ENCODE measurements around the gene HDAC4.

The HDAC4 gene

GRCh38 chr2:239020541-239021041 lies 380.2 kb downstream of the HDAC4 start:
- DNase-seq, result no peak

GRCh38 chr2:239019183-239019581 lies 381.6 kb downstream of the HDAC4 start:
- no peak for DNase-seq

GRCh38 chr2:239018271-239019182 lies 382.3 kb downstream of the HDAC4 start:
- no peak for DNase-seq

GRCh38 chr2:239017491-239018098 lies 383.2 kb downstream of the HDAC4 start:
- no peak for DNase-seq

DNA sequence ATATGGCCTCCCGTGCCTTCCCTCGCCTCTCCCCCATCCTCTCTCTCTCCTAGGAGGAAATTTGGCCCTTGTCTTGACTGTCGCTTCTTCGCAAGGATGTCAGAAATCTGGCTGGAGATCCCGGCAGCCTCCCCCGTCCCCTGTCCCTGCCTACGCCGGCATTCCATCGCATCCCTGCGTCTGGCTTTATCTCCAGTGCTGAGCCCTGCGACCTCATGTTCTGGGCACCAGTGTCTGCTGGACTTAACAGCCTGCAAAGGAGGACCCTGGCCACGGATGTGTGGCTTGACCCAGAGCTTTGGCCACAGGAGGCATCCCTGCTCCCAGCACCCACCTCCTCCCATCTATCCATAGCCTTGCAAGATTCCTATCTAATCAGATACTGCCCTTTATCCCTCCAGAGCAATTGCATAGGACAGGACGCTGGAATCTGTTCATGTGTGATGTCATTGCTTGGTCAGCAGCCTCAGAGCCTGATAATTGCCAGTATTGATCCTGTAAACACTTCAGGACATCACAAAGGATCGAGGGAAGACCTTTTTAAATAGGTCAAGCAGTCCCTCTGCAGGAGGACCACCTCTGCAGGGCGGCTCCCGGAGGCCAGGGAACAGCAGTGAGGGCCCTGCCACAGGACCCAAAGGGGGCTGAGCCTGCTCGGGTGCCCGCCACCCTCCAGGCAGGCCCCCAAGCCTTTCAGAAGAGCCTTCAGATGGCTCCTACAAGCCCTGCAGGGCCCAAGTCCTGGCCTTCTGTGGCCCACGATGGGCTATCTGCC lies 384.7 kb downstream of the HDAC4 start:
- no peak for DNase-seq

DNA sequence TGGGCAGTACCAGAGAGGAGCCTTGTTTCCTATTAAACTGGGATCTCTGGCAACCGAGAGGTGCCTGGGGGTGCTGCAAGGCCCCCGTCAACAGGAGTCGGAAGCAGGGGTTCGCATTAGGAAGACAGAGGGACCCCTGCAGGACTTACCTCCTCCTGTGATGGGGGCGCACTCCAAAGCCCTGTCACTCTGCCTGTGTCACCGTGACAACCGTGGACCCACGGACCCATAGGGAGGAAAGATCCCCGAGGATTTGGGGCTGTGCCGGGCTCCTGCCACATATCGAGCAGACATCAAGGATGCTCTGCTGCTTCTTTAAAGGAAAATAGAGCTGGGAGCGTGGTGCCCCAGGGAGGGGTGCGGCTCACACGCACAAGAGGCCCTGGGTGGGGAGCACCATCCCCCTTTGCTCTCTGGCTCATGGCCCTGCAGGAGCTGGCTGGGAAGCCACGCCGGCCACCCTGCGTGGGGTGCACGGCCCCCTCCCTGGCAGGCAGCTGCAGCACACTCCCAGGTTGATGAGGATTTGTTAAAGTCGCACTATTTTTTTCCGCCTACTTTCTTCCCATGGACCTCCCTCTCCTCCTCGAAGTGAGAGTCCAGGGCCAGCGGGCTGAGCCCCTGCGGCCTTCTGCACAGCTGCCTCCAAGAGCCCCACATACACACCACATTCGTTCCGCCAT lies 385.5 kb downstream of the HDAC4 start:
- DNase-seq, result no peak

GRCh38 chr2:239014458-239015217 lies 386.2 kb downstream of the HDAC4 start:
- DNase-seq, result no peak

DNA sequence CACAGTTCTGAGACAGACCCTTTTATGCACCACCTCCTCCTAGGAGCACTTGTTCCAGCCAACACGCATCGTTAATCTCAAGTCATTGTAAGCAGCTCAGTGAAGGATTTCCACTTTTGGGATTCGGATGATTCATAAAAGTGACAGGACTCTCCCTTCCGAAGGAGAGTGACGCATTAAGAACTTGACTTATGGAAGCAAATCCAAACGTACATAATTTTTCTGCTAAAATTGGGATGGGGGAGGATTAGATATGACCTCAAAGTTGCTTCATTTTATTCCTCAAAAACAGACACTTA lies 387.2 kb downstream of the HDAC4 start:
- no peak for DNase-seq

DNA sequence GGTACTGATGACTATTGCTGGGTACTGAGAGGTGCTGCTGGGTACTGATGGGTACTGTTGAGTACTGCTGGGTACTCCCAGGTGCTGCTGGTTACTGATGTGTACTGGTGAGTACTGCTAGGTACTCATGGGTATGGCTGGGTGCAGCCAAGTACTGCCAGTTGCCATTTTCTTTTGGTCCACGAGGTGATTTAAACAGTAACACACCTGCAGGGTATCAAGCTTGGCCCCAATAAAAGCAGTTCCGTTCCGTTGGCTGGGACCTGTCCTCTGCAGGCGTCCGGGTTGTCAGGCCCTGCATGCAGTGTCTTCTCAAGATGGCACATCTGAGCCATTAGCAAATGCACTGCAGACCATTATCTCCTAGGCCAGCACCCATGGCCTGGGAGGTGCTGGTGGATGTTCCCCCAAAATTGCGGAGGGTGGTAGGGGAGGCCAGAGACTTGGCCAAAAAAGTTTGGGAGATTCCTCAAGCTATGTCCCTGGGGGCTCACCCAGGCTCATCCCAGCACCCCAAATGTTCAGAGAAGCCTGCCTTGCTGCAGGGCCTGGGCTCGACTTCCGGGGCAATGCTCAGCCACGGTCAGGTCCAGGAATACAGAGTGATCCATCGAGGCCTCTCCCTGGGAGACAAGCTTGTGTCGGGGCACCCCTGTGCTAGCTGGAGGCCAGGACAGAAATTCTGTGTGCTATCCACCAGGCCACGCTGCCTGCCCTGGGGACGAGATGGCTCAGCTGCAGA lies 387.7 kb downstream of the HDAC4 start:
- no peak for DNase-seq

- DNase-seq, result no peak
Observed at GRCh38 chr2:239012228-239012627, 388.6 kb downstream of the HDAC4 start.

GRCh38 chr2:239009589-239009961 lies 391.2 kb downstream of the HDAC4 start:
- no peak for DNase-seq

DNA sequence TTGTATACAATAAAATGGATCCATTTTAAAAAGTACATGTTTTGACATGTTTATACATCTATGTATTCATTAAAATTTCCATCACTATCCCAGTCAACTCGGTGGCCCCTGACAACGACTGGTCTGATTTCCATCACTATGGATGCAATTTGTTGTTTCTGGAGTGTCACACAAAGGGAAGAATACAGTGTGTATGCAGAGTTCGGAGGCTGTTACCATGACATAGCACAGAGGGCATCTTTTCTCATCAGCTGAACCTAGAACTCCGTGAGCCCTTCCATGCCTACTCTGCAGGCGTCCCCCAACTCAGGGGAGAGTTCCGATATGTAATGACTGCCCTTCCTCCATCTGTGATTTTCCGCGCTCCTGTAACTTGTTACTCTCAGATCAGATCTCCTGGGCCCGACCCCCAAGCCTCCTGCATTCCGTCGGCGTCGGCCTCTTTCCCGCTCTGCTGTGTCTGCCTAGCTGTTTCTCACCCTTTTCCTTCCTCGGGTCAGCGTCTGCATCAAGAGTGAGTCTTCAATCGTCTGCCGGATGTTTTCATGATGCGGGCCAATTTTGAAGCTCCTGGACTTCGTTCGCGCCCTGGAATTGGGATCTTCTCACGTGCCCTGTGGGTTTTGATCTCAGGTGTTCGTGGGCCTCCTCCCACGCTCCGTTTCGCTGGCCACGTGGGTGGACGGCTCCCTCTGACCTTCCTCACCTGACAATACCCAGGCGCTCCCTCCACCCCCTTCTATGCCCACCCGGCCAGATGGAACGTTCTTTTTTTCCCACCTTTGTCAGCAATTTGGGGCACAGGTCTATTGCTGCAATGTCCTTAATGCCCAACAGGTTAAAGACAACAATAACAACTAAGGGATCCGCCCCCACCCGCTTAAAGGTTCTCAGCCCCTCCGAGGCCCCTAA lies 391.9 kb downstream of the HDAC4 start:
- no peak for DNase-seq

GRCh38 chr2:239008004-239008403 lies 392.8 kb downstream of the HDAC4 start:
- no peak for DNase-seq

DNA sequence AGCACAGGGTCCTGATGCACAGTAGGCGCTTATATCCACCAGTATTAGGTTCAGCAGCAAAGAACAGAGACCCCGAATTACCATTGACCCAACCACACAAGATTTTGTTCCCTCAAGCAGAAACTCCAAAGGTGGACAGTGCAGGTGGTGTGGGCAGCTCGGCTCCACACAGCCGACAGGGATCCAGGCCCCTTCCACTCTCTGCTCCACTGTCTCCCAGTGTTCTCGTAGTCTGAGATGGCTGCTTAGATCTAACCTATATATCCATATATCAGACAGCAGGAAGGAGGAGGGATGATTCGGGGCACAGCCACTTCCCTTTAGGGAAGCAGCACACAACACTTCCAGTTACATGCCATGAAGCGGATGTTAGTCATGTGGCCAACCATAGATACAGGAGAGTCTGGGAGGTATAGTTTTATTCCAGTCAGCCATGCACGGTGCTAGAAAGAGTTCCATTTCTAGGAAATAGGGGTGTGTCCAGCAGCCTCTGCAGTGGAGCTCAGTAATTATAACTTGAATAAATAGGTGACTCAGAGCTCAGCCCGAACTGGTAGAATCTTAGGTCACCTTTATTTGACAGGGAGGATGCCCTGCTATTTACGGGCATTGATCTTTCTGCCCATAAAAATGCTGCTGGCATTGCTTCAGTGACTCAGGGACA lies 394.1 kb downstream of the HDAC4 start:
- DNase-seq, result peak; percentile 12

GRCh38 chr2:239005586-239005985 lies 395.2 kb downstream of the HDAC4 start:
- no peak for DNase-seq

DNA sequence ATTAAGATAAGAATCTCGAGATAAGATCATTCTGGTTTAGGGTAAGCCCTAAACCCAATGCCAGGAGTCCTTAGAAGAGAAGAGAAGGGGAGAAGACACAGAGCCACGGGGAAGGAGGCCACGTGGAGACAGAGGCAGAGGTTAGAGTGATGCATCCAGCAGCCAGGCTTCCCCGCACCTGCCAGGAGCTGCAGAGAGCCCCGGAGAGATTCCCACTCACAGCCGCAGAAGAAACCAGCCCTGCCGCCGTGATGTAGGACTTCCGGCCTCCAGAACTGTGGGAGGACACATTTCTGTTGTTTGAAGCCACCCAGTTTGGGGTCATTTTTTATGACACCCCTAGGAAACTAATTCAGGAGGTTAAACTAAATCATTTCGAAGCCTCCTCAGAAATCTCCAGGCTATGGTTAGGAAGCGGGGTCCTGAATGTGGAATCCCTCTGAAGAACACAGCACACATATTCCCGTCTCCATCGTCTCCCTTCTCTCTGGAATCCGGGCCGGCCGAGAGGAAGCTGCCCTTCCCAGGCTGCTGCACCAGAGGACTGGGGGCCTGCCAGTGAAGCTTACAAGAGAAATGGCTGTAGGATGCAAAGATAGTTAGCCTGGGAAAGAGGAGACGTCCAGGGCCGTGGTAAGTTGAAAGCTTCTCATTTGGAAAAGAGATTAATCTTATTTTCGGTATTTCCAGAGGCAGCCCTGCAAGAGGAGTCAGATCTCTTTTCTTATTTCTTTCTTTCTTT lies 396.4 kb downstream of the HDAC4 start:
- DNase-seq, result no peak

GRCh38 chr2:239003624-239004273 lies 397.1 kb downstream of the HDAC4 start:
- DNase-seq, result no peak

- DNase-seq, result peak; percentile 45
Observed at GRCh38 chr2:239002954-239003623, 397.7 kb downstream of the HDAC4 start.

Measured in fibroblast of skin of abdomen (primary cell).